Body of pancreas (tissue), 4 donors: ENCODE results near the gene HMCN2. TPM values are rescaled to one million over a fixed set of nuclear protein-coding genes. Genes with fewer than 3 reads are reported as not detected.

Source experiments
- ATAC-seq: fragments of 150-250 bp; one replicate; pipeline ENCODE4 v1.9.1; 2016
- DNase-seq, 4 donors: peaks; one replicate each; pipeline ENCODE4 v3.0.0-alpha.2; 2019
- H3K27ac ChIP-seq, 4 donors: fragments of 200-600 bp; sonication (generic); 1 replicate in 3 of 4; 2 replicates in 1 of 4; pipeline versions ENCODE4 v1.5.1 to v1.6.1; 2016 to 2019; ENCODE audit warnings: mild to moderate bottlenecking in 1 of 4, mixed read lengths in 1 of 4, moderate library complexity in 1 of 4
- H3K27me3 ChIP-seq, 2 donors: fragments of 200-600 bp; sonication (generic); one replicate each; pipeline ENCODE4 v1.6.0; 2016; ENCODE audit warnings: mild to moderate bottlenecking in 1 of 2
- H3K36me3 ChIP-seq, 2 donors: fragments of 200-600 bp; sonication (generic); replicated peaks in 1 of 2; 2 replicates each; pipeline ENCODE4 v1.5.1; 2016; ENCODE audit warnings: low read depth in 2 of 2; ENCODE audit not compliant: insufficient read depth in 1 of 2
- H3K4me1 ChIP-seq: fragments of 200-600 bp; sonication (generic); one replicate; pipeline ENCODE4 v1.6.0; 2016
- H3K4me3 ChIP-seq, 2 donors: fragments of 200-600 bp; sonication (generic); 1 replicate in 1 of 2; 2 replicates in 1 of 2; pipeline ENCODE4 v1.5.1; 2016 to 2019
- H3K9me3 ChIP-seq, 3 donors: fragments of 200-600 bp; sonication (generic); 1 replicate in 2 of 3; 2 replicates in 1 of 3; pipeline ENCODE4 v1.5.1; 2016
- POLR2A ChIP-seq, 3 donors: fragments of 450-650 bp; IDR thresholded peaks; one replicate each; pipeline ENCODE4 v1.6.1; 2016; ENCODE audit warnings: antibody characterized with exemption in 3 of 3, mild to moderate bottlenecking in 2 of 3
- WGBS, 2 donors: methylation state at CpG; one replicate each; pipeline ENCODE4 v1.1.5; 2017; 5-methylcytosine and 5-hydroxymethylcytosine counted together
- intact Hi-C: fragments of 100-400 bp; cut with DNase I; formaldehyde crosslinking; loops from one replicate; pipeline ENCODE4 v1.15.1; 2023
- total RNA-seq, 2 donors: library from RNA; depleted of rRNA; stranded (reverse); fragments of >200 nt; gene quantifications; one replicate each; pipeline ENCODE4 v1.1.0, GENCODE V29; 2016
- TF ChIP-seq, protein P1 (sequence below), 7 experiments: fragments of 450-650 bp in 4 of 7; fragments of 200-600 bp in 3 of 7; sonication (generic) in 3 of 7; IDR thresholded peaks; one replicate each; pipeline ENCODE4 v1.5.1; 2016 to 2019; ENCODE audit warnings: antibody characterized with exemption in 7 of 7

HMCN2 gene
- total RNA-seq, 2 donors from 2014 or later: 0.78 to 3.6 TPM

GRCh38 chr9:130237763-130238524, 27.6 kb upstream of the HMCN2 start:
- peaks cover 0 to 2% of the 10 kb centered on the region in 2 donors for H3K36me3 ChIP-seq
- no peak overlapping the region for H3K27ac ChIP-seq
- H3K9me3 ChIP-seq: no peaks in the 10 kb centered on the region
- no peak for ATAC-seq
- H3K4me3 ChIP-seq: no peak overlapping the region
- TF ChIP-seq POLR2A (IDR thresholded peaks at IDR 0.05): no peak
- TF ChIP-seq, protein P1, sequence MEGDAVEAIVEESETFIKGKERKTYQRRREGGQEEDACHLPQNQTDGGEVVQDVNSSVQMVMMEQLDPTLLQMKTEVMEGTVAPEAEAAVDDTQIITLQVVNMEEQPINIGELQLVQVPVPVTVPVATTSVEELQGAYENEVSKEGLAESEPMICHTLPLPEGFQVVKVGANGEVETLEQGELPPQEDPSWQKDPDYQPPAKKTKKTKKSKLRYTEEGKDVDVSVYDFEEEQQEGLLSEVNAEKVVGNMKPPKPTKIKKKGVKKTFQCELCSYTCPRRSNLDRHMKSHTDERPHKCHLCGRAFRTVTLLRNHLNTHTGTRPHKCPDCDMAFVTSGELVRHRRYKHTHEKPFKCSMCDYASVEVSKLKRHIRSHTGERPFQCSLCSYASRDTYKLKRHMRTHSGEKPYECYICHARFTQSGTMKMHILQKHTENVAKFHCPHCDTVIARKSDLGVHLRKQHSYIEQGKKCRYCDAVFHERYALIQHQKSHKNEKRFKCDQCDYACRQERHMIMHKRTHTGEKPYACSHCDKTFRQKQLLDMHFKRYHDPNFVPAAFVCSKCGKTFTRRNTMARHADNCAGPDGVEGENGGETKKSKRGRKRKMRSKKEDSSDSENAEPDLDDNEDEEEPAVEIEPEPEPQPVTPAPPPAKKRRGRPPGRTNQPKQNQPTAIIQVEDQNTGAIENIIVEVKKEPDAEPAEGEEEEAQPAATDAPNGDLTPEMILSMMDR (IDR thresholded peaks at IDR 0.05): no peak
- intact Hi-C loops: loop anchor here (5.0 kb wide), 2 partner anchors 81 to 131 kb away; no protein-coding TSS in a partner anchor
- 73 to 74% methylated on average over 8 to 17 of the region's 17 CpGs for WGBS, 2 donors
- no peaks in the 10 kb centered on the region for H3K27me3 ChIP-seq
- no peak for DNase-seq
- H3K4me1 ChIP-seq: peaks cover 7% of the 10 kb centered on the region

DNA sequence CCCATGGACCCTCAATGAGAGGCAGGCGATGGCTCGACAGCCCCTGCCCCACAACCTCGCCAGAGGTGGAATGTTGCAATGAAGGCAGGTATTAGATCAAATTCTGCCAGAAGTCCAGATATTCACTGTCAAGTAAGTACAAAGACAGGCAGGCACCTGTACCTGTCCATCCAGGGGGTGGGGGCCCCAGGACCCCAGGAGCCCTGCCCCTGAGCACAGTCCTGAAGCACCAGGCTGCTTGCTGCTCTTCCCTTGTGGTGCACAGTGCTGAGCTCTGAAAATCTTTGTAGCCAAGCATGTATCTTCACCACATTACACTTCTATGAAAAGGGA, 26.2 kb upstream of the HMCN2 start:
- intact Hi-C loops: loop anchor here (5.0 kb wide), 2 partner anchors 82 to 132 kb away; no protein-coding TSS in a partner anchor
- no peak overlapping the region for H3K27ac ChIP-seq
- no peak overlapping the region for H3K4me3 ChIP-seq
- ATAC-seq (no peak), DNase-seq (no peak)
- H3K36me3 ChIP-seq: no peaks in the 10 kb centered on the region
- H3K4me1 ChIP-seq: peaks cover 13% of the 10 kb centered on the region
- H3K27me3 ChIP-seq: no peaks in the 10 kb centered on the region
- WGBS, 2 donors: 64 to 85% methylated on average over 3 of the region's 3 CpGs
- no peak for TF ChIP-seq POLR2A (IDR thresholded peaks at IDR 0.05)
- TF ChIP-seq, protein P1 (IDR thresholded peaks at IDR 0.05): no peak
- H3K9me3 ChIP-seq: no peaks in the 10 kb centered on the region

- intact Hi-C loops: loop anchor here (5.0 to 10.0 kb wide), 3 partner anchors 82 to 355 kb away; no protein-coding TSS in a partner anchor
- H3K4me1 ChIP-seq: peaks cover 13% of the 10 kb centered on the region
- H3K27ac ChIP-seq: no peak overlapping the region
- DNase-seq (no peak), ATAC-seq (no peak)
- 27 to 34% methylated on average over 7 to 9 of the region's 9 CpGs for WGBS, 2 donors
- TF ChIP-seq POLR2A (IDR thresholded peaks at IDR 0.05): no peak
- TF ChIP-seq, protein P1 (IDR thresholded peaks at IDR 0.05): no peak
- no peaks in the 10 kb centered on the region for H3K9me3 ChIP-seq
- no peak overlapping the region for H3K4me3 ChIP-seq
- H3K36me3 ChIP-seq: no peaks in the 10 kb centered on the region
- H3K27me3 ChIP-seq: no peaks in the 10 kb centered on the region
Measured at GRCh38 chr9:130239741-130240241, 25.8 kb upstream of the HMCN2 start.

DNA sequence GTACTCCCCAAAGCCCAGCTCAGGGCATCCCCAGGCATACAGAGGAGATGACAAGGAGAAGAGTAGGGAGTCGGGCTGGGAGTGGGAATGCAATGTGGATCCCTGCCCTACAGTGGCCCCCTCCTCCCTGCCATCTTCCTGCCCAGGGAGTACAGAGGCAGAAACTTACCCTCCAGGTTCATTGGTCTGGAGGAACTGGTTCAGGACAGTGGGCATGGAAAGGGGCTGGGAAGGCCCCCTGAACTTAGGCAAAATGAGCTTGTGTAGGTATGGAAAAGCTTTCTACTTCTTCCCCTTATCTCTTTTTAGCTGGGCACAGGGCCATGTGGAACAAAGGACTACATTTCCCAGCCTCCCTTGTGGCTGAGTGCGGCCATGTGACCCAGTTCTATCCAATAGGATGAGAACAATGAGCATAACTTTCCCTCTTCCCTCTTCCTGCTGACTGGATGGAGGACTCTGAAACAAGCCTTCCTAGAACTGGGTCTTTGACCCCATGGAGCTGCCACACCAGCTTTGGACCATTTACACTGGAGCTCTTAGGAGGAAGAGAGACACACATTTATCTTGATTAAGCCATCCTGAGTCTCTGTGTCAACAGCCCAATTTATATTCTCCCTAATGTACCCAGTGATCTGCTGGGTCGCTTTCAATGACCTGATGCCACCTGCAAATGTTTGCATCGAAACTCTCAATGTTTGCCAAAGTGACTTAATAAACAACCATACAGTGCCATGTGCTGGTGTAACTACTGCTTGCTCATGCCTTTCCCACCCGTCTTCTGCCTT, 25.0 kb upstream of the HMCN2 start:
- H3K27me3 ChIP-seq: no peaks in the 10 kb centered on the region
- peak; percentile 57 to 79 (median 64) for DNase-seq
- WGBS, 2 donors: 66 to 70% methylated on average over 5 of the region's 5 CpGs
- H3K9me3 ChIP-seq: no peaks in the 10 kb centered on the region
- no peaks in the 10 kb centered on the region for H3K36me3 ChIP-seq
- no peak overlapping the region for H3K4me3 ChIP-seq
- ATAC-seq: peak; percentile 69
- H3K27ac ChIP-seq: no peak overlapping the region
- TF ChIP-seq POLR2A (IDR thresholded peaks at IDR 0.05): no peak
- TF ChIP-seq, protein P1 (IDR thresholded peaks at IDR 0.05): no peak
- intact Hi-C loops: loop anchor here (10.0 kb wide), 1 partner anchor 356 kb away; no protein-coding TSS in a partner anchor
- peaks cover 13% of the 10 kb centered on the region for H3K4me1 ChIP-seq
